WTC11 (cell line): ENCODE results near the gene PTPRT. TPM values are rescaled to one million over a fixed set of nuclear protein-coding genes. Genes with fewer than 3 reads are reported as not detected.

Experiments used
- ATAC-seq: fragments of 200-7000 bp; cut with Tn5 transposase; 2 replicates; pipeline ENCODE4 v1.10.0; 2021; ENCODE audit warnings: mild to moderate bottlenecking, moderate library complexity
- CTCF ChIA-PET: fragments of 300-600 bp; sonication (Branson Sonifier 250); formaldehyde crosslinking; loops from one replicate; lab custom pipeline; 2021; ENCODE audit warnings: antibody characterized with exemption; lab: Charles Lee
- POLR2A ChIA-PET: fragments of 350-600 bp; sonication (Branson Sonifier 250); formaldehyde crosslinking; loops from one replicate; lab custom pipeline; 2021; ENCODE audit warnings: antibody characterized with exemption; lab: Charles Lee
- DNase-seq: peaks from one replicate; pipeline ENCODE4 v3.0.0; 2021; ENCODE audit warnings: low spot score
- H3K27ac Mint-ChIP-seq: 2 replicates; pipeline ENCODE4 v1.8.0; 2021; ENCODE audit warnings: mixed read lengths
- H3K27me3 Mint-ChIP-seq: 2 replicates; pipeline ENCODE4 v1.8.0; 2021; ENCODE audit warnings: low read depth, mild to moderate bottlenecking, moderate library complexity, mixed read lengths
- H3K36me3 Mint-ChIP-seq: 2 replicates; pipeline ENCODE4 v1.8.0; 2021; ENCODE audit warnings: mixed read lengths
- H3K4me1 Mint-ChIP-seq: 2 replicates; pipeline ENCODE4 v1.8.0; 2022; ENCODE audit warnings: mixed read lengths
- H3K4me3 Mint-ChIP-seq: 2 replicates; pipeline ENCODE4 v1.8.0; 2021; ENCODE audit warnings: mild to moderate bottlenecking, moderate library complexity, mixed read lengths
- H3K9me3 Mint-ChIP-seq: 2 replicates; pipeline ENCODE4 v1.8.0; 2021; ENCODE audit warnings: mixed read lengths
- CREM ChIP-seq: sonication (generic); formaldehyde crosslinking; IDR thresholded peaks from 2 replicates; pipeline ENCODE4 v1.8.1; 2022; ENCODE audit warnings: mild to moderate bottlenecking, missing genetic modification reagents, moderate library complexity
- EMX1 ChIP-seq: fragments of 250-450 bp; sonication (Bioruptor Pico); IDR thresholded peaks from 2 replicates; pipeline ENCODE4 v1.8.0; 2021; ENCODE audit warnings: mild to moderate bottlenecking
- ESRRA ChIP-seq: sonication (generic); formaldehyde crosslinking; IDR thresholded peaks from 2 replicates; pipeline ENCODE4 v1.8.1; 2022; ENCODE audit warnings: mild to moderate bottlenecking, missing genetic modification reagents, borderline replicate concordance
- ETV6 ChIP-seq: sonication (generic); formaldehyde crosslinking; IDR thresholded peaks from 2 replicates; pipeline ENCODE4 v1.8.1; 2022; ENCODE audit warnings: mild to moderate bottlenecking, missing genetic modification reagents
- FOXK1 ChIP-seq: sonication (generic); formaldehyde crosslinking; IDR thresholded peaks from 2 replicates; pipeline ENCODE4 v1.8.0; 2022; ENCODE audit warnings: mild to moderate bottlenecking, moderate library complexity, missing genetic modification reagents
- TCF7 ChIP-seq: sonication (generic); formaldehyde crosslinking; IDR thresholded peaks from 2 replicates; pipeline ENCODE4 v1.8.0; 2022; ENCODE audit warnings: mild to moderate bottlenecking, low read depth, missing genetic modification reagents, moderate library complexity
- ZNF263 ChIP-seq: sonication (generic); formaldehyde crosslinking; IDR thresholded peaks from 2 replicates; pipeline ENCODE4 v1.8.1; 2022; ENCODE audit warnings: low read depth, mild to moderate bottlenecking, moderate library complexity, missing genetic modification reagents
- ZNF671 ChIP-seq: fragments of 250-450 bp; sonication (Bioruptor Pico); IDR thresholded peaks from 2 replicates; pipeline ENCODE4 v1.8.0; 2021; ENCODE audit warnings: mild to moderate bottlenecking
- total RNA-seq: library from RNA; stranded (reverse); gene quantifications from 3 replicates; pipeline ENCODE4 v1.2.3, GENCODE V29; 2021
- TF ChIP-seq, protein P1 (sequence below): sonication (generic); formaldehyde crosslinking; IDR thresholded peaks from 2 replicates; pipeline ENCODE4 v1.8.1; 2023; ENCODE audit warnings: mild to moderate bottlenecking, missing genetic modification reagents, borderline replicate concordance
- TF ChIP-seq, protein P2 (sequence below): sonication (generic); formaldehyde crosslinking; conservative IDR thresholded peaks from 2 replicates; pipeline ENCODE4 v1.8.1; 2022; ENCODE audit warnings: mild to moderate bottlenecking, missing genetic modification reagents
- TF ChIP-seq, protein P3 (sequence below): fragments of 250-450 bp; sonication (Bioruptor Pico); IDR thresholded peaks from 2 replicates; pipeline ENCODE4 v1.9.0; 2021; ENCODE audit warnings: mild to moderate bottlenecking
- TF ChIP-seq, protein P4 (sequence below): fragments of 250-450 bp; sonication (Bioruptor Pico); IDR thresholded peaks from 2 replicates; pipeline ENCODE4 v1.9.0; 2021; ENCODE audit warnings: moderate library complexity, mild to moderate bottlenecking, inconsistent platforms, borderline replicate concordance
- TF ChIP-seq, protein P5 (sequence below): sonication (generic); formaldehyde crosslinking; IDR thresholded peaks from 2 replicates; pipeline ENCODE4 v1.8.0; 2022; ENCODE audit warnings: mild to moderate bottlenecking, missing genetic modification reagents
- TF ChIP-seq, protein P6 (sequence below): sonication (generic); formaldehyde crosslinking; IDR thresholded peaks from 2 replicates; pipeline ENCODE4 v1.8.1; 2023; ENCODE audit warnings: mild to moderate bottlenecking, missing genetic modification reagents, moderate library complexity
- TF ChIP-seq, protein P7 (sequence below): sonication (generic); formaldehyde crosslinking; IDR thresholded peaks from 2 replicates; pipeline ENCODE4 v1.8.0; 2023; ENCODE audit warnings: mild to moderate bottlenecking, missing genetic modification reagents
- TF ChIP-seq, protein P8 (sequence below): sonication (generic); formaldehyde crosslinking; IDR thresholded peaks from 2 replicates; pipeline ENCODE4 v1.8.0; 2023; ENCODE audit warnings: missing genetic modification reagents

The PTPRT gene
- total RNA-seq, 1 experiment from 2014 or later, result 1.1 TPM

DNA sequence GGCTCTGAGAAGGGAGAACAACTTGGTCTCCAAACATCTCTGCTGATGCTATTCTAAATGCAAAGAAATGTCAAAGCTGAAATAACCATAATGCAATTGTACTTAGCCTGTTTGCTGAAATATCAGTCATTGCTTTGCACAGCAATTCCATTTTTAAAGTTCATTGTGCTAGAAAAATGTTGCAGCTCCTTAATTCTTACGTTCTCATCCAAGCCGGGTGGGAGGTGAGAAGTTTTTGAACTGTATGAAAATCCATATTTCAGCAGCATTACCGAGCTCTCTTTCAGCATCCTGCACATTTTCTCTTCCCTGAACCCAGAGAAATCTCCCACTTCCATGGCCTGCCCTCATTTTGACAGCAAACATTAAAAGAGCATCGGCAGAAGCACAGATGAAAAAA is 630.0 kb downstream of the PTPRT start:
- POLR2A ChIA-PET, result no interaction called here
- TF ChIP-seq, protein P1, sequence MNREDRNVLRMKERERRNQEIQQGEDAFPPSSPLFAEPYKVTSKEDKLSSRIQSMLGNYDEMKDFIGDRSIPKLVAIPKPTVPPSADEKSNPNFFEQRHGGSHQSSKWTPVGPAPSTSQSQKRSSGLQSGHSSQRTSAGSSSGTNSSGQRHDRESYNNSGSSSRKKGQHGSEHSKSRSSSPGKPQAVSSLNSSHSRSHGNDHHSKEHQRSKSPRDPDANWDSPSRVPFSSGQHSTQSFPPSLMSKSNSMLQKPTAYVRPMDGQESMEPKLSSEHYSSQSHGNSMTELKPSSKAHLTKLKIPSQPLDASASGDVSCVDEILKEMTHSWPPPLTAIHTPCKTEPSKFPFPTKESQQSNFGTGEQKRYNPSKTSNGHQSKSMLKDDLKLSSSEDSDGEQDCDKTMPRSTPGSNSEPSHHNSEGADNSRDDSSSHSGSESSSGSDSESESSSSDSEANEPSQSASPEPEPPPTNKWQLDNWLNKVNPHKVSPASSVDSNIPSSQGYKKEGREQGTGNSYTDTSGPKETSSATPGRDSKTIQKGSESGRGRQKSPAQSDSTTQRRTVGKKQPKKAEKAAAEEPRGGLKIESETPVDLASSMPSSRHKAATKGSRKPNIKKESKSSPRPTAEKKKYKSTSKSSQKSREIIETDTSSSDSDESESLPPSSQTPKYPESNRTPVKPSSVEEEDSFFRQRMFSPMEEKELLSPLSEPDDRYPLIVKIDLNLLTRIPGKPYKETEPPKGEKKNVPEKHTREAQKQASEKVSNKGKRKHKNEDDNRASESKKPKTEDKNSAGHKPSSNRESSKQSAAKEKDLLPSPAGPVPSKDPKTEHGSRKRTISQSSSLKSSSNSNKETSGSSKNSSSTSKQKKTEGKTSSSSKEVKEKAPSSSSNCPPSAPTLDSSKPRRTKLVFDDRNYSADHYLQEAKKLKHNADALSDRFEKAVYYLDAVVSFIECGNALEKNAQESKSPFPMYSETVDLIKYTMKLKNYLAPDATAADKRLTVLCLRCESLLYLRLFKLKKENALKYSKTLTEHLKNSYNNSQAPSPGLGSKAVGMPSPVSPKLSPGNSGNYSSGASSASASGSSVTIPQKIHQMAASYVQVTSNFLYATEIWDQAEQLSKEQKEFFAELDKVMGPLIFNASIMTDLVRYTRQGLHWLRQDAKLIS (CRISPR knock-in tag), result no peak
- TF ChIP-seq ESRRA (CRISPR knock-in tag), result no peak
- TF ChIP-seq, protein P2, sequence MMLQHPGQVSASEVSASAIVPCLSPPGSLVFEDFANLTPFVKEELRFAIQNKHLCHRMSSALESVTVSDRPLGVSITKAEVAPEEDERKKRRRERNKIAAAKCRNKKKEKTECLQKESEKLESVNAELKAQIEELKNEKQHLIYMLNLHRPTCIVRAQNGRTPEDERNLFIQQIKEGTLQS (CRISPR knock-in tag), result no peak
- TF ChIP-seq, protein P3, sequence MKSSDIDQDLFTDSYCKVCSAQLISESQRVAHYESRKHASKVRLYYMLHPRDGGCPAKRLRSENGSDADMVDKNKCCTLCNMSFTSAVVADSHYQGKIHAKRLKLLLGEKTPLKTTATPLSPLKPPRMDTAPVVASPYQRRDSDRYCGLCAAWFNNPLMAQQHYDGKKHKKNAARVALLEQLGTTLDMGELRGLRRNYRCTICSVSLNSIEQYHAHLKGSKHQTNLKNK (CRISPR knock-in tag), result no peak
- no peak for TF ChIP-seq TCF7 (CRISPR knock-in tag)
- TF ChIP-seq, protein P4, sequence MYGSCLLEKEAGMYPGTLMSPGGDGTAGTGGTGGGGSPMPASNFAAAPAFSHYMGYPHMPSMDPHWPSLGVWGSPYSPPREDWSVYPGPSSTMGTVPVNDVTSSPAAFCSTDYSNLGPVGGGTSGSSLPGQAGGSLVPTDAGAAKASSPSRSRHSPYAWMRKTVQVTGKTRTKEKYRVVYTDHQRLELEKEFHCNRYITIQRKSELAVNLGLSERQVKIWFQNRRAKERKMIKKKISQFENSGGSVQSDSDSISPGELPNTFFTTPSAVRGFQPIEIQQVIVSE (CRISPR knock-in tag), result no peak
- TF ChIP-seq, protein P5, sequence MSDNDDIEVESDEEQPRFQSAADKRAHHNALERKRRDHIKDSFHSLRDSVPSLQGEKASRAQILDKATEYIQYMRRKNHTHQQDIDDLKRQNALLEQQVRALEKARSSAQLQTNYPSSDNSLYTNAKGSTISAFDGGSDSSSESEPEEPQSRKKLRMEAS (CRISPR knock-in tag), result no peak
- TF ChIP-seq, protein P6, sequence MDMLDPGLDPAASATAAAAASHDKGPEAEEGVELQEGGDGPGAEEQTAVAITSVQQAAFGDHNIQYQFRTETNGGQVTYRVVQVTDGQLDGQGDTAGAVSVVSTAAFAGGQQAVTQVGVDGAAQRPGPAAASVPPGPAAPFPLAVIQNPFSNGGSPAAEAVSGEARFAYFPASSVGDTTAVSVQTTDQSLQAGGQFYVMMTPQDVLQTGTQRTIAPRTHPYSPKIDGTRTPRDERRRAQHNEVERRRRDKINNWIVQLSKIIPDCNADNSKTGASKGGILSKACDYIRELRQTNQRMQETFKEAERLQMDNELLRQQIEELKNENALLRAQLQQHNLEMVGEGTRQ, result no peak
- no peak for TF ChIP-seq FOXK1 (CRISPR knock-in tag)
- TF ChIP-seq ZNF263 (CRISPR knock-in tag), result no peak
- TF ChIP-seq, all 79 proteins: peak for 0
- H3K9me3 Mint-ChIP-seq, result no peaks in the 10 kb centered on the region
- H3K27ac Mint-ChIP-seq, result no peak overlapping the region
- no peaks in the 10 kb centered on the region; the same call in 1 of the 2 replicates for H3K27me3 Mint-ChIP-seq
- no peak for ATAC-seq
- no peaks in the 10 kb centered on the region for H3K36me3 Mint-ChIP-seq
- H3K4me3 Mint-ChIP-seq, result no peak overlapping the region
- H3K4me1 Mint-ChIP-seq, result no peaks in the 10 kb centered on the region
- CTCF ChIA-PET, result no interaction called here
- DNase-seq, result no peak

DNA sequence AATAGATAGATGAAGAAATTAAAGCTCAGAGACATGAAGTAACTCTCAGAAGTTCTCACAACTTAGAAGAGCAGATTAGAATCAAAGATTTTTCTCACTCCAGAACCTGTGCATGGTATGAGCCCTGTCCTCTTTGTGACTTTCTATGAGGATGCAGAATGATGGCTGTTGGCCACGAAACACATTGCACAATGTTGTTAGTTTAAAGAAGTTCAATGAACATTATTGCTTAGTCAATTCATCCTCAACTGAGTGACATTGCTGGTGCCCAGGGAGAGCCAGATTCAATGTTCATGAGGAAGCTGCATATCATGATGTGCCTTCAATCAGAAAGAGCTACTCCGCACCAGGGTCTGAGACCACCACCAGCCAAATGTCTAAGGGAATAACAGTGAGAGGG is 633.1 kb downstream of the PTPRT start:
- no peak for DNase-seq
- TF ChIP-seq ZNF671 (CRISPR knock-in tag), result no peak
- TF ChIP-seq ETV6 (CRISPR knock-in tag), result no peak
- TF ChIP-seq, protein P7, sequence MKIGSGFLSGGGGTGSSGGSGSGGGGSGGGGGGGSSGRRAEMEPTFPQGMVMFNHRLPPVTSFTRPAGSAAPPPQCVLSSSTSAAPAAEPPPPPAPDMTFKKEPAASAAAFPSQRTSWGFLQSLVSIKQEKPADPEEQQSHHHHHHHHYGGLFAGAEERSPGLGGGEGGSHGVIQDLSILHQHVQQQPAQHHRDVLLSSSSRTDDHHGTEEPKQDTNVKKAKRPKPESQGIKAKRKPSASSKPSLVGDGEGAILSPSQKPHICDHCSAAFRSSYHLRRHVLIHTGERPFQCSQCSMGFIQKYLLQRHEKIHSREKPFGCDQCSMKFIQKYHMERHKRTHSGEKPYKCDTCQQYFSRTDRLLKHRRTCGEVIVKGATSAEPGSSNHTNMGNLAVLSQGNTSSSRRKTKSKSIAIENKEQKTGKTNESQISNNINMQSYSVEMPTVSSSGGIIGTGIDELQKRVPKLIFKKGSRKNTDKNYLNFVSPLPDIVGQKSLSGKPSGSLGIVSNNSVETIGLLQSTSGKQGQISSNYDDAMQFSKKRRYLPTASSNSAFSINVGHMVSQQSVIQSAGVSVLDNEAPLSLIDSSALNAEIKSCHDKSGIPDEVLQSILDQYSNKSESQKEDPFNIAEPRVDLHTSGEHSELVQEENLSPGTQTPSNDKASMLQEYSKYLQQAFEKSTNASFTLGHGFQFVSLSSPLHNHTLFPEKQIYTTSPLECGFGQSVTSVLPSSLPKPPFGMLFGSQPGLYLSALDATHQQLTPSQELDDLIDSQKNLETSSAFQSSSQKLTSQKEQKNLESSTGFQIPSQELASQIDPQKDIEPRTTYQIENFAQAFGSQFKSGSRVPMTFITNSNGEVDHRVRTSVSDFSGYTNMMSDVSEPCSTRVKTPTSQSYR (CRISPR knock-in tag), result no peak
- TF ChIP-seq EMX1 (CRISPR knock-in tag), result no peak
- TF ChIP-seq, protein P8, sequence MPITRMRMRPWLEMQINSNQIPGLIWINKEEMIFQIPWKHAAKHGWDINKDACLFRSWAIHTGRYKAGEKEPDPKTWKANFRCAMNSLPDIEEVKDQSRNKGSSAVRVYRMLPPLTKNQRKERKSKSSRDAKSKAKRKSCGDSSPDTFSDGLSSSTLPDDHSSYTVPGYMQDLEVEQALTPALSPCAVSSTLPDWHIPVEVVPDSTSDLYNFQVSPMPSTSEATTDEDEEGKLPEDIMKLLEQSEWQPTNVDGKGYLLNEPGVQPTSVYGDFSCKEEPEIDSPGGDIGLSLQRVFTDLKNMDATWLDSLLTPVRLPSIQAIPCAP (CRISPR knock-in tag), result no peak
- TF ChIP-seq CREM (CRISPR knock-in tag), result no peak
- TF ChIP-seq, all 79 proteins: peak for 0
- Mint-ChIP-seq H3K4me1 (no peaks in the 10 kb centered on the region), H3K27me3 (no peaks in the 10 kb centered on the region; the same call in 1 of the 2 replicates), H3K4me3 (no peak overlapping the region), H3K36me3 (no peaks in the 10 kb centered on the region), H3K9me3 (no peaks in the 10 kb centered on the region), H3K27ac (no peak overlapping the region)
- ChIA-PET CTCF (no interaction called here), POLR2A (no interaction called here)
- ATAC-seq, result no peak
